H9 (cell line): ENCODE measurements around the gene SMIM34. TPM values are rescaled to one million over a fixed set of nuclear protein-coding genes. Genes with fewer than 3 reads are reported as not detected.
"Not testable (repeated sequence)": the region's sequence is repeated elsewhere in the genome, so short reads cannot be mapped to it uniquely, and the experiment has no call there.

Experiments
- DNase-seq: peaks from one replicate; pipeline ENCODE4 v3.0.0-alpha.2; 2017
- H2AFZ ChIP-seq: one replicate; pipeline ENCODE4 v1.6.1; 2013; ENCODE audit warnings: mild to moderate bottlenecking, low read length, control low read depth, moderate library complexity
- H2AK5ac ChIP-seq: 2 replicates; pipeline ENCODE4 v1.6.1; 2013; ENCODE audit warnings: low read length, control low read depth, mixed read lengths; ENCODE audit not compliant: insufficient read length
- H2BK120ac ChIP-seq: one replicate; pipeline ENCODE4 v1.6.1; 2013; ENCODE audit warnings: low read depth, mild to moderate bottlenecking, low read length, control low read depth, inconsistent platforms; ENCODE audit not compliant: poor library complexity, severe bottlenecking
- H2BK12ac ChIP-seq: 2 replicates; pipeline ENCODE4 v1.6.1; 2013; ENCODE audit warnings: low read length, control low read depth, mixed read lengths, low read depth; ENCODE audit not compliant: insufficient read length
- H2BK15ac ChIP-seq: 2 replicates; pipeline ENCODE4 v1.6.1; 2013; ENCODE audit warnings: low read depth, low read length, control low read depth
- H2BK20ac ChIP-seq: one replicate; pipeline ENCODE4 v1.6.1; 2013; ENCODE audit warnings: low read depth, mild to moderate bottlenecking, low read length, control low read depth, inconsistent platforms; ENCODE audit not compliant: poor library complexity, severe bottlenecking
- H2BK5ac ChIP-seq: 2 replicates; pipeline ENCODE4 v1.6.1; 2013; ENCODE audit warnings: low read length, control low read depth, mixed read lengths; ENCODE audit not compliant: insufficient read length
- H3K14ac ChIP-seq: 2 replicates; pipeline ENCODE4 v1.6.1; 2013; ENCODE audit warnings: low read length, control low read depth; ENCODE audit not compliant: insufficient read depth
- H3K18ac ChIP-seq: 2 replicates; pipeline ENCODE4 v1.6.1; 2013; ENCODE audit warnings: low read depth, mild to moderate bottlenecking, mixed read lengths, low read length, control low read depth; ENCODE audit not compliant: insufficient read length
- H3K23ac ChIP-seq: 2 replicates; pipeline ENCODE4 v1.6.1; 2013; ENCODE audit warnings: low read length, control low read depth, mixed read lengths, low read depth; ENCODE audit not compliant: insufficient read length
- H3K23me2 ChIP-seq: 2 replicates; pipeline ENCODE4 v1.6.1; 2013; ENCODE audit warnings: low read depth, mild to moderate bottlenecking, mixed read lengths, low read length, control low read depth; ENCODE audit not compliant: insufficient read length, poor library complexity, severe bottlenecking
- H3K27ac ChIP-seq: 2 replicates; pipeline ENCODE4 v1.5.1; 2013; ENCODE audit warnings: low read length, control low read depth, mixed read lengths, low read depth; ENCODE audit not compliant: insufficient read length
- H3K27me3 ChIP-seq: 2 replicates; pipeline ENCODE4 v1.6.1; 2013; ENCODE audit warnings: low read length, control low read depth, inconsistent platforms; ENCODE audit not compliant: insufficient read depth
- H3K4ac ChIP-seq: 2 replicates; pipeline ENCODE4 v1.6.1; 2013; ENCODE audit warnings: low read depth, mild to moderate bottlenecking, control low read depth, inconsistent platforms, low read length, moderate library complexity
- H3K4me1 ChIP-seq: 2 replicates; pipeline ENCODE4 v1.6.1; 2013; ENCODE audit warnings: low read length, control low read depth, inconsistent platforms; ENCODE audit not compliant: insufficient read depth
- H3K4me2 ChIP-seq: 2 replicates; pipeline ENCODE4 v1.6.1; 2013; ENCODE audit warnings: low read length, control low read depth, mixed read lengths; ENCODE audit not compliant: insufficient read length, insufficient read depth
- H3K56ac ChIP-seq: 2 replicates; pipeline ENCODE4 v1.6.1; 2013; ENCODE audit warnings: low read depth, mild to moderate bottlenecking, mixed read lengths, low read length, control low read depth; ENCODE audit not compliant: insufficient read length
- H3K79me1 ChIP-seq: 2 replicates; pipeline ENCODE4 v1.6.1; 2013; ENCODE audit warnings: low read depth, mild to moderate bottlenecking, moderate library complexity, low read length, control low read depth, inconsistent platforms; ENCODE audit not compliant: insufficient read depth, poor library complexity, severe bottlenecking
- H3K79me2 ChIP-seq: 2 replicates; pipeline ENCODE4 v1.6.1; 2013; ENCODE audit warnings: low read length, control low read depth, inconsistent platforms; ENCODE audit not compliant: insufficient read depth
- H3K9ac ChIP-seq: 2 replicates; pipeline ENCODE4 v1.6.1; 2013; ENCODE audit warnings: low read length, control low read depth, mixed read lengths; ENCODE audit not compliant: insufficient read length; ENCODE audit errors: extremely low read depth
- H3K9me3 ChIP-seq: one replicate; pipeline ENCODE4 v1.6.1; 2013; ENCODE audit warnings: low read depth, low read length, inconsistent platforms; ENCODE audit not compliant: control insufficient read depth
- H3T11ph ChIP-seq: one replicate; pipeline ENCODE4 v1.6.1; 2013; ENCODE audit warnings: mild to moderate bottlenecking, low read length, control low read depth, inconsistent platforms
- H4K20me1 ChIP-seq: one replicate; pipeline ENCODE4 v1.6.1; 2013; ENCODE audit not compliant: control insufficient read depth, insufficient read length, insufficient read depth
- H4K5ac ChIP-seq: 2 replicates; pipeline ENCODE4 v1.6.1; 2013; ENCODE audit warnings: low read depth, mild to moderate bottlenecking, mixed read lengths, low read length, control low read depth; ENCODE audit not compliant: insufficient read length
- H4K8ac ChIP-seq: replicated peaks from 2 replicates; pipeline ENCODE4 v1.6.1; 2013; ENCODE audit warnings: low read length, control low read depth, mixed read lengths, low read depth; ENCODE audit not compliant: insufficient read length
- H4K91ac ChIP-seq: 2 replicates; pipeline ENCODE4 v1.6.1; 2013; ENCODE audit warnings: low read depth, mild to moderate bottlenecking, moderate library complexity, mixed read lengths, low read length, control low read depth; ENCODE audit not compliant: insufficient read length
- H3K27ac Mint-ChIP-seq, 3 experiments: 2 replicates in 2 of 3; 3 replicates in 1 of 3; pipeline ENCODE4 v1.8.0; 2020 to 2021; ENCODE audit warnings: mixed read lengths in 3 of 3, mild to moderate bottlenecking in 1 of 3, moderate library complexity in 1 of 3
- H3K27me3 Mint-ChIP-seq: 2 replicates; pipeline ENCODE4 v1.8.0; 2021; ENCODE audit warnings: low read depth, mild to moderate bottlenecking, moderate library complexity, mixed read lengths
- H3K36me3 Mint-ChIP-seq, 3 experiments: 2 replicates in 2 of 3; 3 replicates in 1 of 3; pipeline ENCODE4 v1.8.0; 2020 to 2021; ENCODE audit warnings: low read depth in 3 of 3, mixed read lengths in 3 of 3; ENCODE audit not compliant: insufficient read depth in 1 of 3
- H3K4me1 Mint-ChIP-seq, 2 experiments: 2 replicates each; pipeline ENCODE4 v1.8.0; 2020; ENCODE audit warnings: mixed read lengths in 2 of 2
- H3K4me3 Mint-ChIP-seq, 2 experiments: 2 replicates in 1 of 2; 3 replicates in 1 of 2; pipeline ENCODE4 v1.8.0; 2020 to 2021; ENCODE audit warnings: mild to moderate bottlenecking in 2 of 2, mixed read lengths in 2 of 2, moderate library complexity in 1 of 2
- H3K9me3 Mint-ChIP-seq, 2 experiments: 2 replicates in 1 of 2; 3 replicates in 1 of 2; pipeline ENCODE4 v1.8.0; 2020; ENCODE audit warnings: mild to moderate bottlenecking in 2 of 2, mixed read lengths in 2 of 2, moderate library complexity in 1 of 2
- WGBS: extraction: QIAGEN DNeasy Blood & Tissue Kit; methylation state at CpG from one replicate; pipeline ENCODE4 v1.1.7; 2013; ENCODE audit warnings: missing lambda C conversion rate, low lambda C conversion rate, mixed read lengths; ENCODE audit not compliant: insufficient read length; ENCODE audit errors: extremely low coverage; 5-methylcytosine and 5-hydroxymethylcytosine counted together
- total RNA-seq: library from RNA; stranded (reverse); gene quantifications from 2 replicates; pipeline ENCODE4 v1.2.1, GENCODE V29; 2021

Gene SMIM34
- total RNA-seq, 1 experiment from 2014 or later, result not detected

GRCh38 chr21:34447018-34447417, 23.3 kb upstream of the SMIM34 start:
- H3K4me3 Mint-ChIP-seq, result not testable (repeated sequence)

GRCh38 chr21:34443486-34443885, 19.7 kb upstream of the SMIM34 start:
- H2AFZ ChIP-seq, DNase-seq, H3K79me1 ChIP-seq, H3K9me3 ChIP-seq, H2BK12ac ChIP-seq, H3K23me2 ChIP-seq, H3K4me3 Mint-ChIP-seq, H3K9me3 Mint-ChIP-seq, H2BK120ac ChIP-seq, H3K27ac Mint-ChIP-seq, H3K27ac ChIP-seq, H3K79me2 ChIP-seq, H3K14ac ChIP-seq, H3K56ac ChIP-seq, H3K36me3 Mint-ChIP-seq, H2AK5ac ChIP-seq, H3T11ph ChIP-seq, H3K27me3 ChIP-seq, H2BK5ac ChIP-seq, H3K23ac ChIP-seq, H3K4me1 ChIP-seq, H4K5ac ChIP-seq, H2BK20ac ChIP-seq, H3K18ac ChIP-seq, H4K20me1 ChIP-seq, H3K4me1 Mint-ChIP-seq, H3K4me2 ChIP-seq, H2BK15ac ChIP-seq, H4K8ac ChIP-seq, H3K27me3 Mint-ChIP-seq, H4K91ac ChIP-seq, H3K4ac ChIP-seq, H3K9ac ChIP-seq: not testable (repeated sequence)
- WGBS, result no CpG with 5 or more reads among the region's 4 CpGs

More at GRCh38 chr21:34447018-34447417, 23.3 kb upstream of the SMIM34 start:
- not testable (repeated sequence) for H3K4me2 ChIP-seq, H2BK12ac ChIP-seq, H3K9me3 Mint-ChIP-seq, H3K9me3 ChIP-seq, H3K4me1 Mint-ChIP-seq, H3K4ac ChIP-seq, H3K9ac ChIP-seq, H2AK5ac ChIP-seq, H3K79me2 ChIP-seq, H3K18ac ChIP-seq, H3K36me3 Mint-ChIP-seq, H2AFZ ChIP-seq, H3K79me1 ChIP-seq, H3K4me1 ChIP-seq, H3K27me3 ChIP-seq, H2BK120ac ChIP-seq, H3K23ac ChIP-seq, H4K91ac ChIP-seq, H3T11ph ChIP-seq, DNase-seq, H2BK15ac ChIP-seq, H2BK5ac ChIP-seq, H4K5ac ChIP-seq, H3K27ac ChIP-seq, H4K20me1 ChIP-seq, H4K8ac ChIP-seq, H3K56ac ChIP-seq, H3K27ac Mint-ChIP-seq, H3K14ac ChIP-seq, H3K27me3 Mint-ChIP-seq, H3K23me2 ChIP-seq, H2BK20ac ChIP-seq
- no CpG with 5 or more reads among the region's 8 CpGs for WGBS
